GM04504 (cell line): ENCODE data around the gene SLC43A1.

Source experiments
- DNase-seq: peaks from one replicate; pipeline ENCODE4 v3.0.0-alpha.2; 2012; ENCODE audit warnings: low read depth

The SLC43A1 gene

DNA sequence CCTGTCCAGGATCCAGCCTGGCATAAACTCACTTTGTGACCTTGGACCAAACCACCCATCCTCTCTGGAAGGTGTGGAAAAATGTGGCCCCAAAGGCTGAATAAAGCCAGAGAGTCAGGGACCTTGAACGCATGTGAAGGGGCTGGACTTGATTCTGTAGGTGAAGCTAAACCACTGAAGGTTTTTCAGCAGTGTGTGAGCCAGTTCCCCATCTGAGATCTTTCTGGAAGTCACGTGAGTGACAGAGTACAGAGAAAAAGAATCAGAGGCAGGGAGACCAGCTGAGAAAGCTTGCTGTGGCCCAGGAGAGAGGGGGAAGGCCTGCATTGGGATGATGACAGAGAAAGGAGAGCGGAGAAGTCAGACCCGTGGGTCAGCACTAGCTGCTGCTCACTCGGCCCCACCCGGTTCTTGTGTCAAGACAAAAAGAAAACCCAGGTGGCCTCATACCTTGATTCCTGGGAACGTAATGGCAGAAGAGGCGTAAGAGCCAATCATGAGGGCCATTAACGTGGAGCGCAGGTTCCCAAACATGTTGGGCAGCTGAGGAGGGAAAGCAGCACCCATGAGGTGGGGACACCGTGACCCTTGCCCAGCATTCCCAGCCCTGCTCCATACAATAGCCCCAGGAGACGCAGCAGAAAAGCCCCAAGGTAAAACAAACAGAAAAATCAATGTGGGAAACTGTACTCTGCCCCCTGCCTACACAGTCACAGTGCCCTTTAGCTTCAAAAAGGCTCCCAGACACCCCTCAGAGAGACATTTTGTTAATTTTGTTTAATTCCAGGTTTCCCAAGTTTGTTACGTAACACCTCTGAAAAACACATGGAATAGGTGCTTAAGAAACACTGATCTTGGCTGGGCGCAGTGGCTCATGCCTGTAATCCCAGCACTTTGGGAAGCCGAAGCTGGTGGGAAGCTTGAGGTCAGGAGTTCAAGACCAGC is 17.9 kb downstream of the SLC43A1 start:
- no peak for DNase-seq

DNA sequence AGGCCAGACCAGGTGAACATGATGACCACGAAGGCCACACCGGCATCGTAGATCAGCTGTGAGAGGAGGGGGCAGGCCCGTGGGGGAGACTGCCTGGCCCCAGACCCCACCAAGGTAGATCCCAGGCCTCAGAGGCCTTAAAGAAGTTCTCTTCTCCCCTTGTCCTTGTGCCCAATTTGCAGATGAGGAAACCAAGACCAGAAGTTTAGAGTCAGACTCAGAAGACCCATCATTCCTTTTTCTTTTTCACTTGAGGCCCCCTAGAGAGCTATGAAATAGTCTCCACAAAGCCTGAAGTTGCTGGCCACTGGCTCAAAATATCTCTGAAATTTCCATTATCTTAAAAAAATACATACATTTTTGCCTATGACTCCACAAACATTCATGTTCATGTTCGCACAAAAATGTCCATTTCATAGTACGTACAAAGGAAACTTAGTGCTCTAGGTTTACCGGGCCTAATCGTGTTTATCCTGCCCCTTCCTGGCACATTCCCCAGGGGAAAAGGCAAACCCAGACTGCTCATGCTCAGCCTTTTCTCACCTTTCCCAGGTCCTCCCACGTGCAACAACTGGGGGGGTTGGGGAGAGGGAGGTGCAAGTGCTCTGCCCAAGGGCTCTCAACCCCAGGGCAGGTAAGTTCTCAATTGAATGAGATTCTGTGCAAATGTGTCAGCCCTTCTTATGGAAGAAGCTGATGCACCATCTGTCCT is 19.2 kb downstream of the SLC43A1 start:
- DNase-seq: no peak

DNA sequence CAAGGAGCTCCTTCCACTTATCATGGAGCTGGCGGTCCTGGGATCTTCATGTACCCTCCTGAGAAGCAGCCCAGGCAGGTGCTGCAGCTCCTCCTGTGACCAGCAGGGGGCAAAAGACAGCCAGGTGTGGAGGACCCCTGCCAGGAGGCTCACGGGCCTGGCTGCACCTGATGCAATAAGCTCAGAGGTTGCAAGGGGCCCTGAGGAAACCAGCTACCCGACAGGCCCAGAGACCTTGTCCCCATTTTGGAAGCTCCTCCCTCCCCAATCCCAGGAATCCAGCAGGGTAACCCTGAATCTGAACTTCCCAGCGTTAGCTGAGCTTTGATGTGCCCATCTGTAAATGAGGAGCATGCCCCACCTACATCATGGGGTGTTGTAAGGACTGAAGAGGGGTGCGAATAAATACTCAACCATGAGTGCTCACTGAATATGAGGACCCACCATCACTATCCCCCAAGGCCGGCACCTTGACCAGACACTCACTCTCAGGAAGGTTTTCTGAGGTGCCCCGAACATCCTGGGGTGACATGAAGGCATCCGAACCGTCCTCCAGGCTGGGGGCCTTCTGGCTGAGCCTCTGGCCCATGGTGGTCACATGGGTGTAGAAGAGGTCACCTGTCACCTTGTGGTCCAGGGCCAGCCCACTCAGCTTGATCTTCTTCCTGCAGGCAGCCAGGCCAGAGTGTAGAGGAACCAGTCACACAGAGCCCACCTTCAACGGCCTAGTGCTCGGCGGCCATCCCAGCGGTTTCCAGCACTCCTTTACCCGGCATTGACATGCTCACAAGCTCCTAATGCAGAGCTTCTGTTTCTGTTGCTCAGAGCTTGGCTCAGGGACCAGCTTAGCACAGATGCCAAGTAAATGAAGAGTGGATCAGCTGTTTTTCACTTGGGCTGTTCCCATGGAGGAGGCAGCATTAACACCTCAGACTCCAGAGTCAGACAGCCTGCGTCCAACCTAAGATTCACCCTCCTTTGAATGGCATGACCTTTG is 21.7 kb downstream of the SLC43A1 start:
- no peak for DNase-seq

DNA sequence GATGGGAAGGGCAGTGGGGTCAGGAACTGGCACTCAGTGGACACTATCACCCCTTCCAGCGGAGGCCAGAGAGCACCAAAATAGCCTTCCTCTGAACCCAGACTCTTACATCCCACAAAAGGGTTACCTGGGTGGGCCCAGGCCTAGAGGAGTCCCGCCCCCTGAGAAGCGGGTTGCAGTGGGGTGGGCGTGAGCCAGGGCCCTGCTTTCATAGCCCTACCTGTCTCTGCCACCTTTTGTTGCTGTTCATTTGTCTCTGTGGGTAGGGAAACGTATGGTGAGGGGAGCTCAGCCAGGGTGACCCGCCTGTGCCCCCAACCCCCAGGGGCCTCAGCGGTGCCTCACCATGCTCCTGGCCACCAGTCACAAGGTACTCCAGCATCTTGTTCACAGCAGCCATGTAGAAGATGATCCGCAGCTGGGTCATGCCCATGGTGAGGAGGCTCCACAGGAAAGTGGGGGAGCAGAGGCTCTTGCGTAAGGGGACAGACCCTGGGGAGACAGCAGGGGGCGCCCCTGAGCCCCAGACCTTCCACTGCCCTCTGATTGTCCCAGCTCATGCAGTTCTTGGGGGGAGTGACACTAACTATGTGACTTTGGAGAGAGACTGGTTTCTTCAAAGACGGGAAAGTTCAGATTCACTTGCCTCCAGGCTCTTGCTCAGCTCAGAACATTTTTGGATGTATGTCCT is 24.0 kb downstream of the SLC43A1 start:
- no peak for DNase-seq

- DNase-seq: no peak
Measured at GRCh38 chr11:57490456-57491248, 24.9 kb downstream of the SLC43A1 start.

DNA sequence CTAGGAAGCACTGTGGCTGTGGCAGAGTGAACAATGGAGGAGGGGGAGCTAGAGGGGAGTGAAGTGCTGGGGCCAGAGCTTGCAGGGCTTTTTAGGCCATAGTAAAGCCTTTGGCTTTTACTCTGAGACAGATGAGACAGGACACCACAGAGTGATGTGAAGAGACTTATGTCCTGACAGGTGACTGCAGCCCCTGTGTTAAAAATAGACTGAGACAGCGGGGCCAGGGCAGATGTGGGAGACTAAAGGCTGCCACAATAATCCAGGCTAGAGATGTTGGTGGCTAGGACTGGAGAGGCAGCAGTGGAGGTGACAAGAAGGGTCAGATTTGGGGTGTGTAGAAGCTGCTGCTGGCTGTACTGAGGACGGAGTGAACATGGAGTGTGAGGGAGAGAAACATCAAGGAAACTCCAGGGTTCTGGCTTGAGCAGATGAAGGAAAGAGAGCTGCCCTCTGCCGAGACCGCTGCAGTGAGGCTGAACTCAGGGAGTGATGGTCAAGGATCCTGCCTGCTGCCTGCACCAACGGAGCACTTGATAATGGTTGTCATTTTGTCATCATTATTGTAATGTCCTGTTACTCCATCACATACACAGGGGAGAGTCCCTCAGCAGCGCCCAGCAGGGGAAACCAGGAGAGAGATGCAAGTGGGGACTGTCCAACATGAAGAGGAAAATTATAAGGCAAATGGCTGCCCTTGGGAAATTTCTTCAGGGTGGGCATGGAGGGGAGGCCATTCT is 27.4 kb downstream of the SLC43A1 start:
- DNase-seq: no peak

- DNase-seq: no peak
Measured at GRCh38 chr11:57487021-57487778, 28.3 kb downstream of the SLC43A1 start.

DNA sequence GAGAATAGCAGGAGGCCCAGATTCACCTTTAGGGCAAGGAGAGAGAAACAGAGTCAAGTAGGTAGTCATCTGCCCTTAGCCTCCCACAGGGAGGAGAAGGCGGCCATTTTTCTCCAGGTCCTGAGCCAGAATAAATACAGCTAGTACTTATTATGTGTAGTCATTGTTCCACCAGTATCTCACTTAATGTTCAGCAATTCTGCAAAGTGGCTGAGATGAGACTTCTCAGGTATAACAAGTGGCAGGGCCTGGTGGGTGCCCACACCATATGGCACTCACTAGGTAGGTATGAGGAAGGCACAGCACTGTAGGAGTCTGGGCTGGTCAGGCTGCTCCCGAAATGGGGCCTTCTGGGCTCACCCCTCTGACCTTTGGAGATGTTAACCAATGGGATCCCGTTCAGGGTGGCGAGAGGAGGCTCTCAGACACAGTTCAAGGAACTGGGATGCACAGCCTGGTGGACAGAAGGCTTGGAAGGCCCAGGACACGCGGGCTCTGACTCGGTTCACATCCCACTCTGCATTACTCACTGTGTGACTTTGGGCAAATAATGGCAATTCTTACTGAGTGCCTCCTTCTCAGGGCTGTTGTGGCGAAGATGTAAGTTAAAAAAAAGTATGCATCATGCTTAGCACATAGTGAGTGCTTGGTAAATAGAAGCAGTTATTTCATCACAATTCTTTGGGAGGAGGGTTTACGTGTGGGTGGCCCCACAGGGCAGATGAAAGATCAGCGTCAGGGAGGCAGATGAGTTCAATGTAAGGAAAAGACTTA is 30.1 kb downstream of the SLC43A1 start:
- DNase-seq: no peak

DNA sequence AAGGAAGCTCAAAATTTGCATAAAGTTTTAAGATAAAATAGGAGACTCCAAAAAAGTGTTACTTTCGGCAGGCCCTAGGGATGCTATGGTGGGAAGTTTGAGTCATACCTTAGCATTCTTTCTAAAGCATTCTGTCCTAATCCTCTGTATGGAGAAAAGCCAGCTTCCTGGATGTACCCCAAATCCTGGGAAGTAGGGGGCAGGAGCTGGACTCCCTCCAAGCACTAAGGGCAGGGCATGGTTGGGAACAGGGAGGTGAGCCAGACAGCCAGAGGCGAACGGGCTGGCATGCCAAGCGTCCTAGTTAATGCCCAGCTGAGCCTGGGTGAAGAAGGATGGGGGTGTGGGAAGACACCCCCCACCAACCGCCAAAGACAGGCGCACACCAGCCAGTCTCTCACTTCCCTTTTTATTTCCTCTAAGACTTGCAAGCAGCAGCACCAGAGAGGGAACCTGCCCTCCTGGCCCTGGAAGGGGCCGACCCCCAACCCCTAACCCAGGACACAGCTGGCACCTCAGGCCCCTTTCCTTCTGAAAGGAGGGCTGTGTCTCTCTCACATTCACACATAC is 31.3 kb downstream of the SLC43A1 start:
- DNase-seq: no peak

DNA sequence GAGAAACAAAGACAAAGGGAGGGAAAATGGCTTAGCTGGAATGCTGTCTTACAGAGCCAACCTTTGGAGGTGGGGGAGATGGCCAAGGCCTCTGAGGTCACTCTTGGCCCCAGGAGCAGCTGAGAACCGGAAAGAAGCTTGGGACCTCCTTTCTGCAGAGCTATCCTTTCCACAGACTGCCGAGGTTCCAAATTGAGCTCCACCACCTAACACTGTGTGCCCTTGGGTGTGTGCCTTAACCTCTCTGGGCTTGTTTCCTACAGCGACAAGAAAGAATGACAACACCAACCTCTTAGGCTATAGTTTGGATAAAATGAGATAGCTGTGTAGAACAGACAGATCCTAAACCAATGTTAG is 32.0 kb downstream of the SLC43A1 start:
- DNase-seq: no peak

- no peak for DNase-seq
Measured at GRCh38 chr11:57482782-57483561, 32.5 kb downstream of the SLC43A1 start.

DNA sequence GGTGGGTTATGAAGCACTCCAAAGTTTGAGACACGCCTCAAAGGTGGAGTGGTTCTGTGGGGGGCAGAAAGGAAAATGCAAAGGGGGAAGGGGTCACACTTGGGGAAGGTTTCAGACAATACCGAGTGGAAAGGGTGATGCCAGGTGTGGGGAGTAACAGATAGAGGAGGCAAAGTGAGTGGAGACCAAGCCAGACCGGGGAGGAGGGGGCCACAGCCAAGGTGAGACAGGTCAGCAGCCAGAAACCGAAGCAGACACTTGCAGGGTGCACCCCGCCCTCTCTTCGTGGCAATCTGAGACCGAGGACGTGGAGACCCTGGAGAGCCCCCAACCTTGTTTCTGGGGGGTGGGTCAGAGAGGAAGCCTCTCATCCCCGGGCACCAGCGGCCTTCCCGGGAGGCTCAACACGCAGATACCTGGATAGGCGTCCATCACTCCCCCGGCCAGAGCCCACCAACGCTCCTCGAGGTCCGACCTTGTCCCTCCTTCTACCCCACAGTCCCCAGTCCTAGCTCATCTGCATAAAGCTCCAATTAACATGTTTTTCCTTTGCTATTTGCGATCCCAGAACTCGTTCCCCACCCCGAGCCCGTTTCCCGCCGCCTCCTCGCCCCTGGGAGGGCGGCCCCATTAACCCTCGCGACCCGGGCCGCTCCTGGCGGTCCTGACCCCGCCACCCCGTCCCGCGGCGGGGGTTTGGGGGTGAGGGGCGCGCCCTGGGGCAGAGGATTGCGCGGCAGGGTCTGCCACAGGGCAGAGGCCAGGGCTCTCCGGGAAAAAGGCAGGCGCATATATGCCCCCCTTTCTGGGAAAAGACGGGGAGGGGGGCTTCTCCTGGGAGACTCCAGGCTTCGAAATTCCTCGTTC is 33.4 kb downstream of the SLC43A1 start:
- DNase-seq: no peak

- DNase-seq: no peak
Measured at GRCh38 chr11:57481315-57481714, 34.2 kb downstream of the SLC43A1 start.

GRCh38 chr11:57480409-57481137 is 34.9 kb downstream of the SLC43A1 start:
- DNase-seq: no peak

DNA sequence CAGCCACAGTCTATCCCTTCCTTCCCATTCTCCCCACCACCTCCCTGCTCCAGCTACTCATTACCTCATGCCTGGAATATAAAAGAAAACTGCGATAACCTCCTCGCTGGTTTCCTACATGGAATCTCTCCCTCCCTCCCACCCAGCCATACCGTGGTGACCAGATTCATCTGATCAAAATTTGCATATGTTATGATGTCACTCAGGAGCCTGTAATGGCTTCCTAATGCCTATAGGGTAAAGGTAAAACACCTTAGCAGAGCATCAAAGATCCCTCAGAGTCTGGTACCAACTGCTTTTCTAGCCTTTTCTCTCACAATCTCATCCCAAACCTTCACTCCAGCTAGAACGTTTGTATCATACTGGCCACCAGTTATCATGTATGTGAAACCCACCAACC is 35.6 kb downstream of the SLC43A1 start:
- no peak for DNase-seq
